GM19455 (cell line): ENCODE measurements around the gene FBN1.

Source experiments
- ATAC-seq: cut with Tn5 transposase; IDR thresholded peaks from one replicate; pipeline ENCODE4 v1.9.1; 2021; ENCODE audit not compliant: unreplicated experiment

FBN1 gene

DNA sequence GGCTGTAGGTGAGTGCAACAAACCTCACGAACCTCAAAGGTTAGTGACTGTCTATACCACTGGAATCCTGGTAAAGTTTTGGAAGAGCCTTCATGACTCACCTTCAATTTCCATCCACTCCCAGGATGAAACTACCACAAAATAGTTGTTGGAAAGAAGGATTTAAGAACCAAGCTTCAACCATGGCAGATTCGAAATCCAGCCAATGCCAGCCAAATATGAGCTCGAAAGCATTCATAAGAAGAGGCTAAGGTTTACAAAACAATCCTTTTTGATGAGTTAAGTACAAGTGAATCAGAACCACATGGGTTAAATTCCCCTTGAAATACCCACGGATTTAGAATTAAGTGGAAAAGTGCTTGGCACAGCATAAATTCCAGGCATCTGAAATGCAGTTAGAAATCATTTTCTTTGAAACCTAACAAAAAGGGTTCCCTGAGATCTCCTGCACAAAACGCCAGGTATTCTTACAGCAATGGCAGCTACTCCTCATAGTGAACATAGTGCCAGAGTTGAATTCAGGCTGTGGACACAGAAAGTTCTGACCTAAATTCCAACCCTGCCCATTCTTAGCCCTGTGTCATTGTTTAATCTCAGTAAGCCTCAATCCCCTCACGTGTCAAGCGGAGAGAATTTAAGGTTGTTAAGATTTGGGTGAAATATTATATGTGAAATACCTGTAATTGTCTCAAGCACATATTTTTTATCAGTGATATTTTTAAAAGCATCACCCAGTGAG lies 89.2 kb downstream of the FBN1 start:
- no peak for ATAC-seq

DNA sequence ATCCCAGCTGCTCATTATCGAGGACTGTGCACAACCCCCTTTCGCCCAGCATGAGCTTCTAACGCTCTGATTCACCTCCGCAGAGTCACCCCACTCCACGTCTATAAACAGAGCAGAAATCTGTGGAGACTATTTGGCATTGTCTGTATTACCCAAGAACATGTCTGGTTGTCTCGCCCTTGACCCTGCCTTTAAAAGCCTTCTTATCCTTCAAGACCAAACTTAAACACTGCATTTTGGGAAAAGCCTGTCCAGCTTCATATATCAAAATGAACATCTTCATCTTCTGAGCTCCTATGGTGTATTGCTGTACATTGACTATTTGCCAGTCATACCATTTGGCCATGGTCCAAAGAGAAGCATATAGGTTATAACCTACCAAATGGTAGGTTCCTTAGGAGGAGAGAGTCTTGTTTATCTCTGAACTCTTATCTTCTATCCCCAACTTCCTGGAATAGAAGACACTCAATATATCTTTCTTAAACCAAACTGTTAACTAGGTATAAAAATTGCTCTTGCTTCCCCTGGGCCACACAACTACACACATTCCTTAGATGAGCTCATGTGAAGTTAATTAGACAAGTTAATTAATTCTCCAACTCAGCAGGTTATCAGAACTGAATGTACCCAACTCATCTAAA lies 90.1 kb downstream of the FBN1 start:
- no peak for ATAC-seq

DNA sequence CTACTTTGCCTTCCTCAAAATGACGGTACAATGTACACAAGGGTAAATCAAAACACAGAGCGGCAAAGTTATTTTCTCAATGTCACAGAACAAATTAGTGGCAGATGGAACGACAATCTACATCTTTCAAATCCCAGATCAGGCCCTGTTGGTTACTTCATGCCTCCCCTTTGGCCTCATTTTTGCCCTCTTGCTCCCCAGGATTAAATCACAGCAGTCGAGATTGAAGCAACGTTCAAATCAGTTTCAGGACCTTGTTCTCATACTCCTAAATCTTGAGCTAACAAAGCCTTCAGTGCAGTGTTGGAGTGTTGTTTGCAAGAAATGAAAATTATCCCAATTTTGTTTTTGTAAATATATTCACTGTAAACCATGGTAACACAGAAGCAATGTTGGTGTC lies 91.4 kb downstream of the FBN1 start:
- ATAC-seq: no peak

DNA sequence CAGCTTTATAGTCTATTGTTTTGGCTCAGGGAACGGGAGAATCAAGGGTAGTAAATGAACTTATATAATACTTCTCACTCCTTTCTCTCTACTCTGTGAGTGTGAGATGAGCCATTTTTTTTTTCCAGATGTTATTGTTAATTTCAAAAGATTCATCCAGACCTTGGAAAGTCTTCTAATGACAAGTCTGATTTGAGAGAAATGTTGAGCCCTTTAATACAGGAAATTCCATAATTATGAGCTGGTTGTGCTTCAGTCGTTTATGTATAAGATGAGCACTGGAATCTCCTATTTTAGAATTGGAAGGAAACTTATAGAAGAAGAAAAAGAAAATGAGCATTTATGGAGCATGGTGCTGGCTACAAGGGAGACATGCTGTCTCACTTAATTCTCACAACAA lies 92.0 kb downstream of the FBN1 start:
- no peak for ATAC-seq

DNA sequence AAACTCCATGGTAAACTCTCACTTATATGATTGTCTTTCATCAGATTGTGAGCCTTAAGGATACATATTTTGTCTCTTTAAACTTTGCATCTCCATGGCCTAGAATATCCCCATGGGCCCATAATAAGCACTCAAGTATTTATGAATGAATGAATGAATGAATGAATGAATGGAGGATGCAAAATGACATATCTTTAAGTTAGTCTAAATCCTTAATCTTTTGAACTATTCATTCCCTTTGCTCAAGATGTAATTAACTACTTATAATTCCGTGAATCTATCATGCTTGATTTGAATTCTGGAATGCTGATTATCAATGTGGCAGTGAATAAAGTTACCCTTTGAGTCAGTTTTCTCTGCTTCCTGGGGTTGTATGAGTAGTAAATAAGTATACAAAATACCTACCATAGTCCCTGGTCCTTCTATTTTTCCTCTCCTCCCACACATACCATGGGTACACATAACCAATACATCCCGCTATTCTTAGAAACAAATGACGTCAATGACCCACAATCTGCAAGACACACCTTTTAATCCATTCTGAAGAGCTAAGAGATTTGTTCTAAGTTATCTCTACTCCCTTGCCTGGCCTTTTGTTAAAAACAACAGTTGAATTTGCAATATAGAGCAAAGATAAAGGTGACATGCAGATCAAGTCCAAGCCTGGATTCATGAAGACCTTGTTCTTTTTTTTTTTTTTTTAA lies 94.5 kb downstream of the FBN1 start:
- no peak for ATAC-seq

DNA sequence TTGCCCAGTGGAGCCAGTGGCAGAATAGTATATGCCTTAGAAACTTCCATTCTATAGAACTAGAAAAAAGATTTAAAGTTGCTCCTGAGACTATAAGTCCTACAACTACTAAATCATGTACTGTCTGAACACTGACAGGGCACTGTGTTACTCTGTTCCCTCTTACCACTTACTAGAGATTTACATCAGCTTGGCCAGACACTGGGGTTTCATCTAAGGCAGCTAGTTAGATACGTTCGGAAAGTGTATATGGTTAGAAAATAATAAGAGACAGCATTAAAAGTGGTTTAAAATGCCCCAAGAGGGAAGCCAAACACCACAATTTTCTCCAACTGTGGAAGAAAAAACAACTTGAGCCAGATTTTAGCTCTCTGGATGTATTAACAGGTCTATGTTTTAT lies 97.1 kb downstream of the FBN1 start:
- no peak for ATAC-seq

DNA sequence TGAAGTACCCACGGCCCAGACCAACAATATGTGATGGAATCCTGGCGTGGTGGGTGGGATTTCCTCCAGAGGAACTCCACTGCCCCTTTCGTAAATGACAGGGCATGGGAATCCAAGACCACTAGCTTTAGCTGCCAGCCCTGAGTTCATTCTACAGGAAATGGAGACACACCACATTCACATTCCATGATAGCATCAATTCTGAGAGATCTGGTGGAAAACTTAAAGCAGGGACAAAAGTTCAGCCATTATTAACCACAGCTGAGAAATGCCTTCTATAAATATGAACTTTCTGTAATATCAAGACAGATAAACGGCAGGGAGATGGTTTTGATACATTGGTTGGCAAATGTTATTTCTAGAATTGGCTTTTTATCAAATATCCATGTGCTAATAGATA lies 98.2 kb downstream of the FBN1 start:
- no peak for ATAC-seq

DNA sequence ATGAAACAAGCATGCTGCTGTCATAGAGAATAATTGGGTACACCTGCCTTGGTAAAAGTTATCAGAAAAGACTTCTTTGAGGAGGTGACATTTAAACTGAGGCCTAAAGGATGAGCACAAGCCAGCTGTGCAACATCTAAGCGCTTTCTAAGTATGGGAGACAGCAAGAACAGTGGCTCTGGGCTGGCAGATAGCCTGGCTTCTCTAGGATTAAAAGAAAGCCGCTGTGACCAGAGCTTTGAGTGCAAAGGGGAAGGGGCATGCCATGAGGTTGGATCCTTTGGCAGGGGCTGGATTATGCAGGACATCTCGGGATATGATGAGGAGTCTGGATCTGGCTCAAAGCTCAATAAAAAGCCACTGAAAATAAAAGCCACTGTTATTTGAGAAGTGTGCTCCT lies 99.2 kb downstream of the FBN1 start:
- ATAC-seq: no peak

DNA sequence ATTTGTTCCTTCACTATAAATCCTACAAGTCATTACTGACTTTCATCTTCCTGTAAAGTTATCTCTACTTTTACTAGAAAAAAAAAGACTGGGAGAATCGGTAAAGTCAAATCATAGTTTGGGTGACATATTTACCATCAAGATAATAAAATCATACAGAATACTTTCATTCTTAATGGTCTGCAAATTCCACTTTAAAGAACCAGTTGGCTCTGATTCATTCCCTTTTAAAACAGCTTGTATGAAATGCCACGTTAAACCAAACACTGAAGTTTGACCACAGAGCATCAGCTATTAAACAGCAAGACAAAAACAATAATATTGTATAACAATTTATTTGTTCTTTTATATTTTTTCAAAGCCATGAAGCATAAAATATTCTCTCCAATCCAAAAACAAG lies 100.7 kb downstream of the FBN1 start:
- no peak for ATAC-seq

DNA sequence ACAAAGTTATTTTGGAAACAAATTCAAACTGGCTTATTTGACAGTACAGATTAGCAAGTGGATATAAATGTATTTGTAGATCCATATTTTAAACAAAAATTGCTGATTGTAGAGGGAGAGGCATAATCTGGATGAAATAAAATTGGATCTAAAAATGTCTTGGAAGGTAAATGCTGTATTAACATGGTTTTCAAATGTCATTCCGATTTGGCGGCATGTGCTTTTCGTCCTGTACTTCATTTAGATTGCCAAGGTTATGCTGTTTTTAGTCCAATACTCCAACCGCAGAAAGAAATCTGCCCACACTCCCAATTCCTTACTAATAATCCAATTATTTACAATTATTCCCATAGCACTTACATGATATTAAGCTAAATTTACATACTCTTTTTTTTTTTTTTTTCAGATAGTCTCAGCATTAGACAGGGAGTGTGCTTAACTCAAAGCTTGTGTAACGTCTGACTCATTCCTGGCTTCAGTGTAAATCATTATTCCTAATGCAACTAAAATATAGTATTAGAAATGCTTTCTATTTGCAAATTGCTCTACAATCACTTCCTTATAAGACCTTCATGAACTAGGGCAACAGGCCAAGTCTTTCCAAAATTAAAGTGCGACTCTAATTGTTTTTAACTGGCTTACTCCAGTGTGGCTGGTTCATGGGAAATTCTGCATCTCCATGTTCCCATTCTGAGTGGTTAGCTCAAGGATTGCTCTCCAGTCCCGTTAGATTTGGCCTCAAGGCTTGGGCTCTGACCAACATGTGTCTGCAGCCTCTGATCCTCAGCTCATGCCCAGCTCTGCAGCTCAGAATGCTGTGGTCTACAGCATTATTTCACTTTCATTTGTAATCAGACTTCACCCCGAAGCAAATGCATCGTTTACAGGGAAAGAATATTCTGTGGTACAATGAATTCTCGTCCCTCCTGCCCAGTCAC lies 103.9 kb downstream of the FBN1 start:
- peak; percentile 61 for ATAC-seq

DNA sequence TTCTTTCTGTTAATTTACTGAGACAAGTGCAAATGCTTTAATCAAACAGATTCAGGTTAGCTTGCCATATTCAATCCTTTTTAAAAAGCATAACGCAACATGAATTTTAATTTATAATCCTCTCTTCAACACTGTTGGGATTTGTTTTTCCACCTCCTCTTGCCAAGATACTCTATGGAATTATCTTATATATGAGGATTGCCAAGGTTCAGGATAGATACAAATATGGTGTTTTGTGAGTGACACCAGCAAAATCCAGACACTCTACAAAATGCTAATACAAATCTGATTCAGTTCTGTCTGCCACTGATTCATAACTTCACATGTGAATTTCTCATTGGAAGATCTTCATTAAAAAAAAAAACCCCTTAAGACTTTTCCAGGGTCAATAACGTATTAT lies 104.8 kb downstream of the FBN1 start:
- ATAC-seq: no peak

DNA sequence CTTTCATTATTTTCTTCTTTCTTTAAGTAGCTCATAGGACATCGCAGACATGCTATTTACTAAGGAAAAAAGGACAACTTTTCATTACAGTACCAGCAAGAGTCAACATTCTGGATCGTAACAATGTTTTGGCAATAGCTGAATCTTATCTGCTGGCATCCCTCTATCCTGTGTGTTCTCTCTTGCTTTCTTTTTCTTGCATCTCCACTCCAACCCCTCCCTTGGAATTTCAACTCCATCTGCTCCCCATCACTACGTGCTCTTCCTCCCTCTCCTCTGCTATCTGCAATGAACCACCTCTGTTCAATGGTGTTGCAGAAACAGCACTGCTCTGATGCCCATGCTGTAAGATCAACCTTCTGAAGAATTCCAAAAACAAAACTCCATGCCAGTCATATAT lies 106.6 kb downstream of the FBN1 start:
- ATAC-seq: no peak

DNA sequence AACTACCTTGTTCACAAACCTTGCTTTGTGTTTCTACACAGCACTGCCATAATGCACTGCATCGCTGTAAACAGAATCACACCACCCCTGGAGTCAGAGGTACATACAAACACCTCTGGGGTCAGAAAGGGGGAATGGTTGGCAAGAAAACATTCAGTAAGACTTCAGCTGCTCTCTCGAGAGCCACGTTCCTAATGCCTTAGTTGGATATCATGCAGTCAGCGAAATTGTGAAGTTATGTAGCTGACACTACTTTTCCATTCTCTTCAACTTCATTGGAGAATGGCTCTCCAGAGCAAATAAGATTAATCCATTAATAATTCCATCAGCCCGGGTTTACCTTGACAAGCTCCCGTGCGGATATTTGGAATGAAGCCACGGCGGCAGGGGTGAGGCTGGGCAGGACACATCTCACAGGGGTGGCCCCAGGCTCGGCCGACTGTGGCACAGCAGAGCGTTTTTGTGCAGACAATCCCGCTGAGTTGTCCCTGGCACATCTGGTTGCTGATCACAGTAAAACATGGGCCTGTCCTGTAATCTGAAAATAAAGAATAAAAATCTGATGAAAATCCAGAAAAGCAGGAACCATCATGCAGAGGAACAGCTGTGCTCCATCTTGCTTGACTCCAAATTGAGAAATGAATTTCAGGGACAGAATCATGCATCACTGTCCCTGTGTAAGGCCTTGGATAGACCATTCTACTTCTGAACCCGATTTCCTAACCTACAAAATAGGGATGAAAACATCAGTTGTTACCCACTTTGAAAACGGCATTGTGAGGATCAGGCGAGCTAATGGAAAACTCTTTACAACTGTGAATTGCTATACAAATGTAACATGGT lies 108.0 kb downstream of the FBN1 start:
- no peak for ATAC-seq

DNA sequence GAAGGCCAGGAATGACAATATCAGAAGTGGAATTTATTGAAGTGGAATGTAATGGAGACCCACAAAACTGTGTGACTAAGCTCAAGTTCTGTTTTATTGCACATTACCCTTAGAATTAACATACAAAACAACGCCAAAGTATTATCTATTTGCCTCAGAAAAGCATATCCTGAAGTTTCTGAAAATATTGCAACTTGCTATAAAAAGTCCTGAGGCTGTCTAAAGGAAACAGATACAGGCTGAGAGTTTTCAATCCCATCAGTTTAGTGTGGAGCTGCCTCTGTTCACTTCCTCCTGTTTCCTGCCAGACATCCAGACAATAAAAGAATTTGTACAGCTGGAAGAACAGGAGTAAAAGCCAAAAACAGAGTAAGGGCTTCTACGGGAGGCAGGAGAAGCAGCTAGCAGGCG lies 108.8 kb downstream of the FBN1 start:
- no peak for ATAC-seq

DNA sequence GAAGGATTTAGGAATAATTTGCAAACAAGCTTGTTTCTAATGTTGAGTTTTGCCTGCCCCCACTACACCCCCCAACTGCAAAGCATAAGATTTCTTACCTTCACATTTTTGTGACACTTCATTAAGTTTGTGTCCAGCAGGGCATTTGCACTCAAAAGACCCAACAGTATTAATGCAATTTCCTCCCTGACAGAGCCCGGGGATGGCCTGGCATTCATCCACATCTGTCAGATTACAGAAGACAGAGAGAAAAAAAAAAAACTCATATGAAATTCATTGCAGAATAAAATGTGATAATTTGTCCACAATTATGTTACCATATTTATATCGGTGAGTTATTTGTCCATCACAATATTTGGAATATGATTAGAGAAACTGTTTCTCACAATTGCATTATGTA lies 111.5 kb downstream of the FBN1 start:
- ATAC-seq: no peak

DNA sequence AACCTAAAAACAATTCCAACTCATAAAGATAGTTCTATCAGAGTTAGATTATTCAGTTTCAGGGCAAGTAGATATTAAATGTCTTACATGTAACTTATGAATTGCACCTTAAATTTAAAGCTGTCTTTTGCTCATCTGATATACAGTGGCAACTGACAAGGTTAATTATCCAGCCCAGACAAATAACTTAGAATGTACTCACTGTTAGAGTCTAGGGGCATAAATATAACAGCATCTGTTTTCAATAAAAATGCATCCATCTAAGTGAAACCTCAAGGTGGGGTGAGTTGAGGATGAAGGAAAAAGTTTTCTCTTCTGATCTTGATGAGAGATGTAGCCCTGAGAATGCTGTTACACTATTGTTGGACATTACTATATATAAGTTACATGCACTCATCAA lies 112.6 kb downstream of the FBN1 start:
- no peak for ATAC-seq

DNA sequence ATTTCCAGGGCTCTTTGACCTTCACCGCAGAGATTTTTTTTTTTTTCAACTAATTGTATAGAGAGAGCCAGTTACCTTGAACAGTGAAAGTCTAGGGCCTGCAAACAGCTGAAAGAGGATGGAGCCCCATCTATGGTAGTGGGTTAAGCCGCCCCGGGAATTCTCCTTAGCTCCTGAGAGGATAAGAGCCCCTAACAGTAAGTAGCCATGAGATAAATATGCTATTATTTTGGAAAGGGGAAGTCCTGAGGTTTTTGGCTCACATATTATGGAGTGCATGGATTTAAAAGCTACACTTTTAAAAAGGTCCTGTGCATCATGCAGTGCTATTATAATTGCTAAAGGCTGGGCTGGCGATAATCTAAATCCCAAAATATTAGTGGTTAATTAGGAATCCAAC lies 115.0 kb downstream of the FBN1 start:
- no peak for ATAC-seq

DNA sequence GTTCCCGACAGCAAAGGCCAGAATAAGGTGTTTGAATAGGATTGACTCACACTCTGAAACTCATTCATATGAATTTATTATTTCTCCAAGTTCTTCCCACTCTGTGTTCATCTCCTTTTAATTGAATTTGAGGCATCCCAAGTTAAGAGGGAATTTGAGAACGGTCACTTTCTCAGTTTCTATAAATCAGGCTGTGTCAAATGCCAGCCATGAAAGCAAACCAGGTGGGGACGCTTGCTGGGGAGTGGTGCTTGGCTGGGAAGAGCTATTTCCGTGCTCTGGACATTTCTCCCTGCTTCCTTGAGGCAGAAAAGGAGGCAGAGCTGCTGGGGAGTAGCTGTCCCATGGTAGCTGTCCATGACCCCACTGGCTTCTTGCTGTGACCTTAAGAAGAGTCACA lies 116.6 kb downstream of the FBN1 start:
- no peak for ATAC-seq

DNA sequence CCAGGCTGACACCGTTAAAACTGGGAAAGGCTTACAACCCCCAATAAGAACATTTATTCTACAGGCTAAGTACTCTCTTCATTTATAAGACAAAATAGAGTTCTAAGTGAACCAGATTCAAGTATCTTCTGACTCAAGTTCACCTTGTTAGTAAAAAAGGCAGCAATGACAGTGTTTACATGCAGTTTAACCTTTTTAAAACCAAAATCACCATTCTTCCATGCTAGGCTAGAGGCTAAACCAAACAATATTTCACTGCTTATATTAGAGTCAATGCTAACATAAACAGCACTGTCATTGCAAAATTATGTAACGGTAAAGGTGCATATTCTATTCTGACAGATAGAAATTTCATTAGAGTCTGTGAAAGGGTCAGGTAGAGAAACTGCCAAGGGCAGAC lies 118.0 kb downstream of the FBN1 start:
- no peak for ATAC-seq

DNA sequence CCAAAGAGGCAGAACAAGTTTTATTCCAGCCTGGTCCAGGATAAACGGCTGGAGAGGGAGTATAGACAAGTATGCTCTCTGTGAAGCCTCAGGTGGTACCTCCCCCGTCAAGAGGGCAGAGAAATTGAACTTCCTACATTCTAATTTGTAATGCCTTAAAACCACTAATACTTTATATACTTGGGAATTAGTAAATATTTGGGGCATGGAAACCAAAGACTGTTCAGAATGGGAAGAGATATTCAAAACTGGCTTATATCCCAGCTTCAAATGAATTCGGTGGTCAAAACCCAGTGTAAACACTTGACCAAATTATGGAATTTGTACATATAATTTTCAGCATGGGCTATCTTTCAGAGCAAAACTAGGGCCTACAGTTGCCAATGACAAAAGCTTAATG lies 122.6 kb downstream of the FBN1 start:
- ATAC-seq: no peak
